ENCODE measurements around the gene UAP1L1. TPM values are rescaled to one million over a fixed set of nuclear protein-coding genes. Genes with fewer than 3 reads are reported as not detected.
"Not testable (repeated sequence)": the region's sequence is repeated elsewhere in the genome, so short reads cannot be mapped to it uniquely, and the experiment has no call there.

UAP1L1 gene
- total RNA-seq, 1 donor from 2014 or later: 0.57 TPM

DNA sequence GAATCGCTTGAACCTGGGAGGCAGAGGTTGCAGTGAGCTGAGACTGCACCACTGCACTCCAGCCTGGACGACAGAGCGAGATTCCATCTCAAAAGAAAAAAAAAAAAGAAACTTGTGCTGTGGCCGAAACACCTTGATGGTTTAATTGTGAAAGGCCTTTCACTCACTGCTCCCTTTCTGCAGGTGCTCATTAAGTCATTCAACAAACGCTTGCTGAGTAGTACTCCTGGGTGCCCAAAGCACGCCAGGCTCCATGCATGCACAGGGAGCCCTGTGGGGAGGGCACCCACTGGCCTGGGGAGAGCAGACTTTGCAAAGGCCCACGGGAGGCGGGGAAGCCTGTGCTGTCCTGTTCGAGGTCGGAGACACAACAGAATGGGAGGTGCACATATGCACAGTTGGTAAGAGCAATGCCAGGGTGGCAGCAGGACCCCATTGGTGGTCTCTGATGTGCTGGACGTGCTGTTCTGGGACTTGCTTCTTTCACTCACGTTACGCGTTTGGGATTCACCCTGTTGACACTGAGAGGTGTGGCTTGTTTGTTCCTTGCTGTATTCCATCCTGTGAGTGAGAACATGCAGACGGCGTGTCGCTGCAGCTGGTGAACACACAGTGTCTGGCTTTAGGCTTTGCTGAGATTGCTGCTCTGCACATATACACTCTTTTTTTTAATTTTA lies 20.4 kb upstream of the UAP1L1 start:
- Mint-ChIP-seq H3K9me3 (ENCODE audit: low read depth) (no peaks in the 10 kb centered on the region), H3K4me3 (ENCODE audit: low read depth) (no peak overlapping the region), H3K27ac (no peak overlapping the region), H3K4me1 (ENCODE audit: low read depth) (peaks cover 2% of the 10 kb centered on the region), H3K27me3 (peaks cover 41% of the 10 kb centered on the region), H3K36me3 (ENCODE audit: insufficient read depth) (no peaks in the 10 kb centered on the region)
- TF ChIP-seq, protein P1, sequence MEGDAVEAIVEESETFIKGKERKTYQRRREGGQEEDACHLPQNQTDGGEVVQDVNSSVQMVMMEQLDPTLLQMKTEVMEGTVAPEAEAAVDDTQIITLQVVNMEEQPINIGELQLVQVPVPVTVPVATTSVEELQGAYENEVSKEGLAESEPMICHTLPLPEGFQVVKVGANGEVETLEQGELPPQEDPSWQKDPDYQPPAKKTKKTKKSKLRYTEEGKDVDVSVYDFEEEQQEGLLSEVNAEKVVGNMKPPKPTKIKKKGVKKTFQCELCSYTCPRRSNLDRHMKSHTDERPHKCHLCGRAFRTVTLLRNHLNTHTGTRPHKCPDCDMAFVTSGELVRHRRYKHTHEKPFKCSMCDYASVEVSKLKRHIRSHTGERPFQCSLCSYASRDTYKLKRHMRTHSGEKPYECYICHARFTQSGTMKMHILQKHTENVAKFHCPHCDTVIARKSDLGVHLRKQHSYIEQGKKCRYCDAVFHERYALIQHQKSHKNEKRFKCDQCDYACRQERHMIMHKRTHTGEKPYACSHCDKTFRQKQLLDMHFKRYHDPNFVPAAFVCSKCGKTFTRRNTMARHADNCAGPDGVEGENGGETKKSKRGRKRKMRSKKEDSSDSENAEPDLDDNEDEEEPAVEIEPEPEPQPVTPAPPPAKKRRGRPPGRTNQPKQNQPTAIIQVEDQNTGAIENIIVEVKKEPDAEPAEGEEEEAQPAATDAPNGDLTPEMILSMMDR (IDR thresholded peaks at IDR 0.05; ENCODE audit: unreplicated experiment): no peak
- no peak for DNase-seq (ENCODE audit: low spot score, unreplicated experiment)

DNA sequence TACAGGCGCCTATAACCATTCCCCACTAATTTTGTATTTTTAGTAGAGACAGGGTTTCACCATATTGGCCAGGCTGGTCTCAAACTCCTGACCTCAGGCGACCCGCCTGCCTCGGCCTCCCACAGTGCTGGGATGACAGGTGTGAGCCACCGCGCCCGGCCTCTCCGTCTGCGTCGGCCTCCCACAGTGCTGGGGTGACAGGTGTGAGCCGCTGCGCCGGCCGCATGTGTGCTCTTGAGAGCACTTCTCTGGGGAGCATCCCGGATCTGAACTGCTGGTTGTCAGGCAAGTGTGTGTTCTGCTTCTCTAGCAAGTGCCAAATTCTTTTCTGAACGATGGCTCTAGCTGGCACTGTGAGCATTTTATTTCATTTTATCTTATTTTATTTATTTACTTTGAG lies 19.8 kb upstream of the UAP1L1 start:
- peaks cover 2% of the 10 kb centered on the region for H3K4me1 Mint-ChIP-seq (ENCODE audit: low read depth)
- TF ChIP-seq, protein P1 (IDR thresholded peaks at IDR 0.05; ENCODE audit: unreplicated experiment): no peak
- H3K27me3 Mint-ChIP-seq: peaks cover 38% of the 10 kb centered on the region
- no peak for DNase-seq (ENCODE audit: low spot score, unreplicated experiment)
- H3K36me3 Mint-ChIP-seq (ENCODE audit: insufficient read depth): no peaks in the 10 kb centered on the region
- no peak overlapping the region for H3K27ac Mint-ChIP-seq
- H3K4me3 Mint-ChIP-seq (ENCODE audit: low read depth): no peak overlapping the region
- no peaks in the 10 kb centered on the region for H3K9me3 Mint-ChIP-seq (ENCODE audit: low read depth)

DNA sequence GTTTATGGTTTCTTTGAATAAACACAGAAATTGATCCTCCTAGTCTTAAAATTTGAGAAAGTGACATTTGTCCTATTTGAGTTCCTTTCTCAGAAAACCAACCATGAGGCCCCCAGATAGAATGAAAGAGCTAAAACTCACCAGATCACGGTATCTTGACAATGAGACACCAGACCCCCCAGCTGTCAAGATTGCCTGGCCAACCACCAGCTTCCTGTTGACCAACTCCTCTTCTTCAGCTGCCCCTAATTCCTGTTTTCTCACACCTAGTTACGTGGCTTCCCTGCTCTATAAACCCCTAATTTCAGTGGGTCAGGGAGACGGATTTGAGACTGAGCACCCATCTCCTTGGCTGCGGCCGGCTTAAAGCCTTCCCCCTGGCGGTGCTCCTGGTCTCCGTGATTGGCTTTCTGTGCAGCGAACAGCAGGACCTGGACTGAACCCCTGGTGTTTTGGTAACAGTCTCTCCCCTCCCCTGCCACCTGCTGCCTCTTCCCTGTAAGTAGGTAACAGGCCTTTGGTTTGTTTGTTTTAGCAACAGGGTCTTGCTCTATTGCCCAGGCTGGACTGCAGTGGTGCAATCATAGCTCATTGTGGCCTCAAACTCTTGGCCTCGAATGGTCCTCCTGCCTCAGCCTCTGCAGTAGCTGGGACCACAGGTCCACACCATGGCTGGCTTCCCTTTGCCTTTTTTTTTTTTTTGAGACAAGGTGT lies 18.6 kb upstream of the UAP1L1 start:
- no peak overlapping the region for H3K4me3 Mint-ChIP-seq (ENCODE audit: low read depth)
- DNase-seq (ENCODE audit: low spot score, unreplicated experiment): no peak
- no peak overlapping the region for H3K27ac Mint-ChIP-seq
- H3K9me3 Mint-ChIP-seq (ENCODE audit: low read depth): no peaks in the 10 kb centered on the region
- no peaks in the 10 kb centered on the region for H3K36me3 Mint-ChIP-seq (ENCODE audit: insufficient read depth)
- TF ChIP-seq, protein P1 (IDR thresholded peaks at IDR 0.05; ENCODE audit: unreplicated experiment): no peak
- peaks cover 2% of the 10 kb centered on the region for H3K4me1 Mint-ChIP-seq (ENCODE audit: low read depth)
- peaks cover 33% of the 10 kb centered on the region for H3K27me3 Mint-ChIP-seq

DNA sequence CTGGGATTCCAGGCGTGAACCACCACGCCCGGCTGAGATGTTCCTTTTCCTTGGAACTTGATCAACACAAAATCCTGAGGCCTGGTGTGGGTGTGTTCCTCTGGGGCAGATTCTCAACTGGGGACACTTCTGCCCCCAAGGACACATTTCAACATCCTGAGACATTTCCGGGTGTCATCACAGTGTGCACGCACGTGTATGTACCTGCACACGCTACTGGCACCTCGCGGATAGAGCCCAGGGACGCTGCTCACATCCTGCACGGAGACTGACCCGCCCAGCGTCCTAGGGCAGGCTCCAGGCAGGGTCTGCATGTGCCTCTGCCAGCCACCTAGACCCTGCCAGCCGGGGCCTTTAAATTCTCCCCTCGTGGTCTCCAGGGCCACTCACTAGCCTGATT lies 14.9 kb upstream of the UAP1L1 start:
- Mint-ChIP-seq H3K9me3 (ENCODE audit: low read depth) (no peaks in the 10 kb centered on the region), H3K4me3 (ENCODE audit: low read depth) (no peak overlapping the region), H3K27ac (no peak overlapping the region), H3K27me3 (peaks cover 21% of the 10 kb centered on the region), H3K36me3 (ENCODE audit: insufficient read depth) (peaks cover 1% of the 10 kb centered on the region), H3K4me1 (ENCODE audit: low read depth) (no peaks in the 10 kb centered on the region)
- DNase-seq (ENCODE audit: low spot score, unreplicated experiment): no peak
- TF ChIP-seq, protein P1 (IDR thresholded peaks at IDR 0.05; ENCODE audit: unreplicated experiment): no peak

DNA sequence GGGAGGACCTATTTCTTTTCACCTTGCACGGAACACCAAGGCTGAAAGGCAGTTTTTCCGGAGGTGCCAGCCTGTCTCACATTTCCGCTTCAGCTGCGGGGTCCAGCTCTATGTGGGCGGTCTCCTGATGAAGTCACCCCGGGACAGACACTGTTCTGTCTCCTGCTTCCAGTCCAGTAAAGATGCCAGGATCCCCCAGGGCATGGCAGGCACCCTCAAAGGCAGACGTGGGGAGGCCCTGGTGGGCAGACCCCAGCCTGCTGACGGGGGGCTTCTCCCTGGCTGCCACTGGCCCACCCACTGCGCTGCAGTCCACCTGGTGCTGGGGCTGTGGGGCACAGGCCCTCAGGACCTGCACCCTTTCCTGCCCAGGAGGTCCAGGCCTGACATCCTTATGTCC lies 14.5 kb upstream of the UAP1L1 start:
- DNase-seq (ENCODE audit: low spot score, unreplicated experiment); H3K4me3 Mint-ChIP-seq (ENCODE audit: low read depth); H3K9me3 Mint-ChIP-seq (ENCODE audit: low read depth); H3K27ac Mint-ChIP-seq; H3K4me1 Mint-ChIP-seq (ENCODE audit: low read depth); H3K36me3 Mint-ChIP-seq (ENCODE audit: insufficient read depth): not testable (repeated sequence)
- H3K27me3 Mint-ChIP-seq: peaks cover 18% of the 10 kb centered on the region
